Panc1 (cell line): ENCODE measurements around the gene ADARB2. TPM values are rescaled to one million over a fixed set of nuclear protein-coding genes. Genes with fewer than 3 reads are reported as not detected.

ENCODE experiments used
- ATAC-seq: fragments of 200-7000 bp; cut with Tn5 transposase; 2 replicates; pipeline ENCODE4 v1.9.1; 2020; ENCODE audit warnings: mild to moderate bottlenecking, moderate library complexity
- BruUV-seq: library from RNA; stranded (reverse); fragments of 400-500 nt; replicated peaks from 2 replicates; lab custom pipeline; 2021; lab: Mats Ljungman, UMichigan
- CTCF ChIA-PET: fragments of 300-600 bp; sonication (Branson Sonifier 250); formaldehyde crosslinking; loops from one replicate; lab custom pipeline; 2022; ENCODE audit warnings: antibody characterized with exemption; lab: Charles Lee
- POLR2A ChIA-PET: fragments of 300-600 bp; sonication (Branson Sonifier 250); formaldehyde crosslinking; loops from one replicate; lab custom pipeline; 2022; ENCODE audit warnings: antibody characterized with exemption; lab: Charles Lee
- DNase-seq: peaks from one replicate; pipeline ENCODE4 v3.0.0-alpha.2; 2010; ENCODE audit warnings: low read depth, low spot score
- H3K27ac ChIP-seq: 2 replicates; pipeline ENCODE4 v1.5.1; 2011; ENCODE audit warnings: mild to moderate bottlenecking, low read length, inconsistent platforms
- H3K27me3 ChIP-seq: fragments of 200-500 bp; sonication (Bioruptor generic); 2 replicates; pipeline ENCODE4 v1.6.0; 2014; ENCODE audit warnings: low read length, inconsistent platforms; ENCODE audit not compliant: control insufficient read depth, insufficient read depth
- H3K36me3 ChIP-seq: fragments of 200-500 bp; sonication (Bioruptor generic); 2 replicates; pipeline ENCODE4 v1.5.1; 2014; ENCODE audit warnings: inconsistent platforms, mild to moderate bottlenecking, low read length, moderate library complexity; ENCODE audit not compliant: control insufficient read depth, insufficient read depth
- H3K4me1 ChIP-seq: 2 replicates; pipeline ENCODE4 v1.5.1; 2011; ENCODE audit warnings: inconsistent platforms, mild to moderate bottlenecking, low read length, moderate library complexity; ENCODE audit not compliant: control insufficient read depth, insufficient read depth
- H3K4me3 ChIP-seq, 2 experiments: 2 replicates each; pipeline ENCODE4 v1.5.1; 2011 to 2012; ENCODE audit warnings: low read depth in 2 of 2, low read length in 2 of 2, mild to moderate bottlenecking in 2 of 2, inconsistent platforms in 1 of 2, moderate library complexity in 1 of 2
- H3K9me3 ChIP-seq: fragments of 200-500 bp; sonication (Bioruptor generic); 2 replicates; pipeline ENCODE4 v1.5.1; 2014; ENCODE audit warnings: low read depth, mild to moderate bottlenecking, inconsistent platforms, low read length, moderate library complexity; ENCODE audit not compliant: control insufficient read depth, insufficient read depth
- POLR2AphosphoS5 ChIP-seq: IDR thresholded peaks from 2 replicates; pipeline ENCODE4 v1.6.1; 2012; ENCODE audit warnings: mild to moderate bottlenecking, low read depth, low read length, moderate library complexity
- SIN3A ChIP-seq: IDR thresholded peaks from 2 replicates; pipeline ENCODE4 v1.6.1; 2012; ENCODE audit warnings: low read depth, mild to moderate bottlenecking, low read length, moderate library complexity, borderline replicate concordance; ENCODE audit not compliant: insufficient read depth
- TCF7L2 ChIP-seq: IDR thresholded peaks from 2 replicates; pipeline ENCODE4 v1.6.1; 2011; ENCODE audit warnings: mild to moderate bottlenecking, low read depth, low read length, inconsistent platforms
- in situ Hi-C: cut with HindIII; loops from 2 replicates; pipeline ENCODE4 v1.10.0; 2016; ENCODE audit warnings: low sequenced_read_pairs, low pct_unique_long_range_greater_than_20kb
- intact Hi-C: fragments of 100-400 bp; cut with micrococcal nuclease; formaldehyde crosslinking; loops from one replicate; pipeline ENCODE4 v1.10.0; 2022; ENCODE audit not compliant: unreplicated experiment
- total RNA-seq: library from RNA; stranded (reverse); gene quantifications from one replicate; pipeline ENCODE4 v1.2.1, GENCODE V29; 2021; ENCODE audit not compliant: unreplicated experiment
- TF ChIP-seq, protein P1 (sequence below), 2 experiments: IDR thresholded peaks; 2 replicates each; pipeline ENCODE4 v1.6.1; 2011 to 2012; ENCODE audit warnings: low read depth in 2 of 2, control low read depth in 1 of 2, low read length in 1 of 2, mild to moderate bottlenecking in 1 of 2, moderate library complexity in 1 of 2; ENCODE audit not compliant: insufficient read depth in 1 of 2
- TF ChIP-seq, protein P2 (sequence below): fragments of 450-650 bp; IDR thresholded peaks from 2 replicates; pipeline ENCODE4 v1.5.1; 2017; ENCODE audit warnings: mild to moderate bottlenecking

ADARB2 gene
- total RNA-seq, 1 experiment from 2014 or later, result 0.31 TPM

DNA sequence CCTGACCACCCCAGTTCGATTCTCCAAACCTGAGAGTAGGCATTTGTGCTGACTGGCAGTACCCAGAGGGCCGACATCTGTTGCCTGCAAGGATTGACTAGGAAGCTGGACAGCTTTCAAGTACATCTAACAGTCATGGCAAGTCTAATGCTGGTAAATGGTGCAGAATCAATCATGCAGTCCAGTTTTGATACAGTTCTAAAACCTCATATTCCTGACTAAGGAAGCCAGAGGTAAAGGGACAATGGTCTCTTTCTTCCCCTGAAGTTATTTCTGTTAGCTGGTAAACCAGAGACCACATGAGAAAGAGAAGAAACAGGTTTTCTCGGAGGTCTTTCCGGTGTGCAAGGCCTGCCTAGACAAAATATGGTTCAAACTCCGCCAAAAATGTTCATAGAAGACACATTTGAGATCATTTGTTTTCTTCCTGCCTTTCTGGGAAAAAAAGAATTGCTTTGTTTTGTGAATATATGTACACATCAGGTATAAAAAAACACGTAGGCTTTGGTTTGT, 584.0 kb downstream of the ADARB2 start:
- ChIA-PET CTCF (no interaction called here), POLR2A (no interaction called here)
- Histone ChIP-seq H3K4me1 (no peaks in the 10 kb centered on the region), H3K27ac (no peak overlapping the region), H3K36me3 (no peaks in the 10 kb centered on the region), H3K9me3 (no peaks in the 10 kb centered on the region), H3K4me3 (no peak overlapping the region), H3K27me3 (no peaks in the 10 kb centered on the region)
- BruUV-seq, result no TSS peak
- TF ChIP-seq POLR2AphosphoS5 (no peak), TCF7L2 (no peak), SIN3A (no peak)
- TF ChIP-seq, protein P1, sequence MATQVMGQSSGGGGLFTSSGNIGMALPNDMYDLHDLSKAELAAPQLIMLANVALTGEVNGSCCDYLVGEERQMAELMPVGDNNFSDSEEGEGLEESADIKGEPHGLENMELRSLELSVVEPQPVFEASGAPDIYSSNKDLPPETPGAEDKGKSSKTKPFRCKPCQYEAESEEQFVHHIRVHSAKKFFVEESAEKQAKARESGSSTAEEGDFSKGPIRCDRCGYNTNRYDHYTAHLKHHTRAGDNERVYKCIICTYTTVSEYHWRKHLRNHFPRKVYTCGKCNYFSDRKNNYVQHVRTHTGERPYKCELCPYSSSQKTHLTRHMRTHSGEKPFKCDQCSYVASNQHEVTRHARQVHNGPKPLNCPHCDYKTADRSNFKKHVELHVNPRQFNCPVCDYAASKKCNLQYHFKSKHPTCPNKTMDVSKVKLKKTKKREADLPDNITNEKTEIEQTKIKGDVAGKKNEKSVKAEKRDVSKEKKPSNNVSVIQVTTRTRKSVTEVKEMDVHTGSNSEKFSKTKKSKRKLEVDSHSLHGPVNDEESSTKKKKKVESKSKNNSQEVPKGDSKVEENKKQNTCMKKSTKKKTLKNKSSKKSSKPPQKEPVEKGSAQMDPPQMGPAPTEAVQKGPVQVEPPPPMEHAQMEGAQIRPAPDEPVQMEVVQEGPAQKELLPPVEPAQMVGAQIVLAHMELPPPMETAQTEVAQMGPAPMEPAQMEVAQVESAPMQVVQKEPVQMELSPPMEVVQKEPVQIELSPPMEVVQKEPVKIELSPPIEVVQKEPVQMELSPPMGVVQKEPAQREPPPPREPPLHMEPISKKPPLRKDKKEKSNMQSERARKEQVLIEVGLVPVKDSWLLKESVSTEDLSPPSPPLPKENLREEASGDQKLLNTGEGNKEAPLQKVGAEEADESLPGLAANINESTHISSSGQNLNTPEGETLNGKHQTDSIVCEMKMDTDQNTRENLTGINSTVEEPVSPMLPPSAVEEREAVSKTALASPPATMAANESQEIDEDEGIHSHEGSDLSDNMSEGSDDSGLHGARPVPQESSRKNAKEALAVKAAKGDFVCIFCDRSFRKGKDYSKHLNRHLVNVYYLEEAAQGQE (IDR thresholded peaks at IDR 0.05; ENCODE audit: insufficient read depth in 1 of 2, low read depth in 2 of 2, low read length in 1 of 2), result no peak
- TF ChIP-seq, protein P2, sequence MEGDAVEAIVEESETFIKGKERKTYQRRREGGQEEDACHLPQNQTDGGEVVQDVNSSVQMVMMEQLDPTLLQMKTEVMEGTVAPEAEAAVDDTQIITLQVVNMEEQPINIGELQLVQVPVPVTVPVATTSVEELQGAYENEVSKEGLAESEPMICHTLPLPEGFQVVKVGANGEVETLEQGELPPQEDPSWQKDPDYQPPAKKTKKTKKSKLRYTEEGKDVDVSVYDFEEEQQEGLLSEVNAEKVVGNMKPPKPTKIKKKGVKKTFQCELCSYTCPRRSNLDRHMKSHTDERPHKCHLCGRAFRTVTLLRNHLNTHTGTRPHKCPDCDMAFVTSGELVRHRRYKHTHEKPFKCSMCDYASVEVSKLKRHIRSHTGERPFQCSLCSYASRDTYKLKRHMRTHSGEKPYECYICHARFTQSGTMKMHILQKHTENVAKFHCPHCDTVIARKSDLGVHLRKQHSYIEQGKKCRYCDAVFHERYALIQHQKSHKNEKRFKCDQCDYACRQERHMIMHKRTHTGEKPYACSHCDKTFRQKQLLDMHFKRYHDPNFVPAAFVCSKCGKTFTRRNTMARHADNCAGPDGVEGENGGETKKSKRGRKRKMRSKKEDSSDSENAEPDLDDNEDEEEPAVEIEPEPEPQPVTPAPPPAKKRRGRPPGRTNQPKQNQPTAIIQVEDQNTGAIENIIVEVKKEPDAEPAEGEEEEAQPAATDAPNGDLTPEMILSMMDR, result no peak
- intact Hi-C loops (no loop called here), in situ Hi-C loops (no loop called here)
- no peak for DNase-seq
- ATAC-seq, result no peak

DNA sequence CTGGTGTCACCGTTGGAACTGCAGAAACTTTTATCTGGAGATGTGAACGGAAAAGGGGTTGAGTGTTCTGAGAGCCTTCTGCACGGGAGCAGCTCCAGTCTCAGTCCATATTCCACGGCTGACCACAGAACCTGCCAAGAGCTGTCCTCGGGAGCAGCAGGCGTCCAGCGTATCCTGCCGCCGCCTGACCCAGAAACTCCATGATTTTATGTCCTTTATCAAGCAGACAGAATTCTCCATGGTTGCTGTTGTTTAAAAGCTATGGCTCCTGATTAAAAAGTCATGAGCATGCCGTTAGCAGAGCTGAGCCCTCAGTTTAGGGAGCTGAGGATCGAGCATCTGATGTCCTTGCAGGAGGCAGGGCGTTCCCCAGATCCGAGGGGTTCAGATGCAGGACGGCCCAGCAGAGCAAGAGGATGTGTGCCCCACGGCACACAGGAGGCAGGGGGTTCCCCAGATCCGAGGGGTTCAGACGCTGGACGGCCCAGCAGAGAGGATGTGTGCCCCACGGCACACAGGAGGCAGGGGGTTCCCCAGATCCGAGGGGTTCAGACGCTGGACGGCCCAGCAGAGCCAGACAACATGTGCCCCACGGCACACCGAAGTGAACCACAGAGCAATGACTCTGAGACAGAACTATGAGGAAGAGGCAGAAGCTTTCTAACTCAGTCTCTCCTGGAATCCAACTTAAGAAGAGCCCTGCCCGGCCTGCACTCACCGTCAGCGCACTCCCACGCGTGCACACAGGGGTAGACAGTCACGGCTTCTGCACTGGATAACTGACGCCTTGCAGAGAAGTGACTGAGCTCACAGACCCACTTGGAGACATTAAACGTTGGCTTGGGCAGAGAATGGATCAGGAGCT, 584.7 kb downstream of the ADARB2 start:
- in situ Hi-C loops, result no loop called here
- CTCF ChIA-PET, result no interaction called here

More for the DNA sequence above, 584.7 kb downstream of the ADARB2 start:
- TF ChIP-seq TCF7L2 (no peak), SIN3A (no peak), POLR2AphosphoS5 (no peak)
- TF ChIP-seq, protein P2, result no peak
- TF ChIP-seq, protein P1 (IDR thresholded peaks at IDR 0.05; ENCODE audit: insufficient read depth in 1 of 2, low read depth in 2 of 2, low read length in 1 of 2), result no peak
- no peaks in the 10 kb centered on the region for H3K4me1 ChIP-seq
- no peak overlapping the region for H3K27ac ChIP-seq
- H3K27me3 ChIP-seq, result no peaks in the 10 kb centered on the region
- no peak for ATAC-seq
- no peak overlapping the region for H3K4me3 ChIP-seq
- DNase-seq, result no peak
- intact Hi-C loops, result no loop called here
- no peaks in the 10 kb centered on the region for H3K36me3 ChIP-seq
- BruUV-seq, result no TSS peak
- POLR2A ChIA-PET, result no interaction called here
- H3K9me3 ChIP-seq, result no peaks in the 10 kb centered on the region
